SU-DHL-6 (cell line): ENCODE results near the gene DYSF.

Experiments
- H2AFZ ChIP-seq: fragments of 200-600 bp; sonication (generic); 2 replicates; pipeline ENCODE4 v1.6.1; 2014; ENCODE audit warnings: low read depth, mild to moderate bottlenecking, moderate library complexity, mixed read lengths, antibody characterized with exemption, low read length; ENCODE audit not compliant: severe bottlenecking
- H3F3A ChIP-seq: fragments of 200-600 bp; shearing (Covaris generic); 2 replicates; pipeline ENCODE4 v1.6.0; 2016; ENCODE audit warnings: antibody characterized with exemption, mild to moderate bottlenecking; ENCODE audit not compliant: insufficient read depth
- H3K27ac ChIP-seq: fragments of 200-600 bp; sonication (generic); 2 replicates; pipeline ENCODE4 v1.5.1; 2016; ENCODE audit warnings: low read depth, mild to moderate bottlenecking, low read length, moderate library complexity, mixed read lengths
- H3K27me3 ChIP-seq: fragments of 200-600 bp; sonication (generic), shearing (Covaris generic); 2 replicates; pipeline ENCODE4 v1.6.0; 2014; ENCODE audit warnings: mild to moderate bottlenecking, low read length
- H3K36me3 ChIP-seq: fragments of 200-600 bp; sonication (generic); 2 replicates; pipeline ENCODE4 v1.6.1; 2014; ENCODE audit warnings: mild to moderate bottlenecking, low read length, mixed read lengths
- H3K4me2 ChIP-seq: fragments of 300-600, 200-600 bp; shearing (Covaris generic), sonication (generic); 2 replicates; pipeline ENCODE4 v1.6.0; 2014; ENCODE audit warnings: low read length, low read depth, mild to moderate bottlenecking; ENCODE audit not compliant: poor library complexity, severe bottlenecking
- H3K4me3 ChIP-seq: fragments of 200-600 bp; sonication (generic); 2 replicates; pipeline ENCODE4 v1.5.1; 2014; ENCODE audit warnings: antibody characterized with exemption, low read length, mild to moderate bottlenecking, mixed read lengths; ENCODE audit not compliant: insufficient read depth, poor library complexity, severe bottlenecking
- H3K79me2 ChIP-seq: fragments of 200-600 bp; sonication (generic); 2 replicates; pipeline ENCODE4 v1.6.1; 2014; ENCODE audit warnings: mild to moderate bottlenecking, low read length, moderate library complexity; ENCODE audit not compliant: insufficient read depth
- H3K9ac ChIP-seq: fragments of 200-600 bp; sonication (generic); 2 replicates; pipeline ENCODE4 v1.7.0; 2014; ENCODE audit warnings: mild to moderate bottlenecking, low read length
- H3K9me2 ChIP-seq: fragments of 200-600 bp; sonication (generic); replicated peaks from 2 replicates; pipeline ENCODE4 v1.6.1; 2014; ENCODE audit warnings: low read length; ENCODE audit not compliant: insufficient read depth
- H3K9me3 ChIP-seq: fragments of 200-600 bp; sonication (generic); 2 replicates; pipeline ENCODE4 v1.6.1; 2014; ENCODE audit warnings: low read length, mixed read lengths; ENCODE audit not compliant: insufficient read depth
- H4K20me1 ChIP-seq: fragments of 200-600 bp; sonication (generic); 2 replicates; pipeline ENCODE4 v1.6.1; 2014; ENCODE audit warnings: low read depth, mild to moderate bottlenecking, antibody characterized with exemption, low read length, moderate library complexity, mixed read lengths
- EZH2phosphoT487 ChIP-seq: fragments of 200-600 bp; sonication (generic), shearing (Covaris generic); conservative IDR thresholded peaks from 2 replicates; pipeline ENCODE4 v1.6.1; 2018; ENCODE audit warnings: mild to moderate bottlenecking, antibody characterized with exemption, low read length, moderate library complexity, mixed read lengths
- TF ChIP-seq, protein P1 (sequence below): fragments of 200-600 bp; sonication (generic); IDR thresholded peaks from one replicate; pipeline ENCODE4 v1.5.1; 2017; ENCODE audit warnings: antibody characterized with exemption, mild to moderate bottlenecking, low read length, moderate library complexity; ENCODE audit not compliant: insufficient read depth, poor library complexity, severe bottlenecking

The DYSF gene

GRCh38 chr2:71596011-71596410, 142.7 kb downstream of the DYSF start:
- H3K27me3 ChIP-seq: no peaks in the 10 kb centered on the region
- no peaks in the 10 kb centered on the region for H3F3A ChIP-seq
- no peaks in the 10 kb centered on the region for H3K36me3 ChIP-seq
- H3K9me2 ChIP-seq: no peaks in the 10 kb centered on the region
- H3K4me3 ChIP-seq: no peak overlapping the region
- H3K27ac ChIP-seq: no peak overlapping the region
- no peaks in the 10 kb centered on the region for H3K79me2 ChIP-seq
- H4K20me1 ChIP-seq: no peaks in the 10 kb centered on the region
- TF ChIP-seq EZH2phosphoT487: no peak
- TF ChIP-seq, protein P1, sequence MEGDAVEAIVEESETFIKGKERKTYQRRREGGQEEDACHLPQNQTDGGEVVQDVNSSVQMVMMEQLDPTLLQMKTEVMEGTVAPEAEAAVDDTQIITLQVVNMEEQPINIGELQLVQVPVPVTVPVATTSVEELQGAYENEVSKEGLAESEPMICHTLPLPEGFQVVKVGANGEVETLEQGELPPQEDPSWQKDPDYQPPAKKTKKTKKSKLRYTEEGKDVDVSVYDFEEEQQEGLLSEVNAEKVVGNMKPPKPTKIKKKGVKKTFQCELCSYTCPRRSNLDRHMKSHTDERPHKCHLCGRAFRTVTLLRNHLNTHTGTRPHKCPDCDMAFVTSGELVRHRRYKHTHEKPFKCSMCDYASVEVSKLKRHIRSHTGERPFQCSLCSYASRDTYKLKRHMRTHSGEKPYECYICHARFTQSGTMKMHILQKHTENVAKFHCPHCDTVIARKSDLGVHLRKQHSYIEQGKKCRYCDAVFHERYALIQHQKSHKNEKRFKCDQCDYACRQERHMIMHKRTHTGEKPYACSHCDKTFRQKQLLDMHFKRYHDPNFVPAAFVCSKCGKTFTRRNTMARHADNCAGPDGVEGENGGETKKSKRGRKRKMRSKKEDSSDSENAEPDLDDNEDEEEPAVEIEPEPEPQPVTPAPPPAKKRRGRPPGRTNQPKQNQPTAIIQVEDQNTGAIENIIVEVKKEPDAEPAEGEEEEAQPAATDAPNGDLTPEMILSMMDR: no peak
- H3K9ac ChIP-seq: no peak overlapping the region
- H3K4me2 ChIP-seq: no peak overlapping the region
- H2AFZ ChIP-seq: no peak overlapping the region
- H3K9me3 ChIP-seq: no peaks in the 10 kb centered on the region

DNA sequence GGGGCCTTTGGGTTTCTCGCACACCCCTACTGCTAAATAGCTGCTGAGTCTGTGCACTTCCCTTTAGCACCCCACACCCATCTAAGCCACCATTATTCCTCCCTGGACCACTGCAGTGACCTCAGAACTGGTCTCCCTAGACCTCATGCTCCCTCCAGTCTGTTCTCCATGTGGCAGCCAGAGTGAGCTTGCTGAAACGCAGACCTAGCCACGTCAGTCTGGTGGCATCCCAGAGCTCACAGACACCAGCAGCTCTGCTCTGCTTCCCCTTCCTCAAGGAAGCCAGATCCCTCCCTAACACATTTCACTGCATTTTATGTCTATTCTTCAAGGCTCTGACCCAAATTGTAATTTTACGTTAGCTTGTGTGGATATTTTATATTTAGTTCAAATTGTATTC, 144.4 kb downstream of the DYSF start:
- Histone ChIP-seq H3K9me2 (no peaks in the 10 kb centered on the region), H3K9me3 (no peaks in the 10 kb centered on the region), H3K9ac (no peak overlapping the region), H3K4me3 (no peak overlapping the region), H2AFZ (no peak overlapping the region), H3K79me2 (no peaks in the 10 kb centered on the region), H4K20me1 (no peaks in the 10 kb centered on the region), H3K27me3 (no peaks in the 10 kb centered on the region), H3K36me3 (no peaks in the 10 kb centered on the region), H3K4me2 (no peak overlapping the region), H3K27ac (no peak overlapping the region), H3F3A (no peaks in the 10 kb centered on the region)
- TF ChIP-seq, protein P1: no peak
- TF ChIP-seq EZH2phosphoT487: no peak

GRCh38 chr2:71598526-71598925, 145.2 kb downstream of the DYSF start:
- Histone ChIP-seq H3K9ac (no peak overlapping the region), H3K79me2 (no peaks in the 10 kb centered on the region), H2AFZ (no peak overlapping the region), H3F3A (no peaks in the 10 kb centered on the region), H4K20me1 (no peaks in the 10 kb centered on the region), H3K9me3 (no peaks in the 10 kb centered on the region), H3K4me3 (no peak overlapping the region), H3K27ac (no peak overlapping the region), H3K4me2 (no peak overlapping the region), H3K27me3 (no peaks in the 10 kb centered on the region), H3K9me2 (no peaks in the 10 kb centered on the region), H3K36me3 (no peaks in the 10 kb centered on the region)
- TF ChIP-seq, protein P1: no peak
- no peak for TF ChIP-seq EZH2phosphoT487
